GM19372 (cell line): ENCODE measurements around the gene AREL1.

Experiments
- ATAC-seq: cut with Tn5 transposase; IDR thresholded peaks from one replicate; pipeline ENCODE4 v1.9.1; 2021; ENCODE audit warnings: mild to moderate bottlenecking, low read depth, moderate library complexity; ENCODE audit not compliant: unreplicated experiment

The AREL1 gene

GRCh38 chr14:74641601-74642391 lies 71.1 kb downstream of the AREL1 start:
- no peak for ATAC-seq

DNA sequence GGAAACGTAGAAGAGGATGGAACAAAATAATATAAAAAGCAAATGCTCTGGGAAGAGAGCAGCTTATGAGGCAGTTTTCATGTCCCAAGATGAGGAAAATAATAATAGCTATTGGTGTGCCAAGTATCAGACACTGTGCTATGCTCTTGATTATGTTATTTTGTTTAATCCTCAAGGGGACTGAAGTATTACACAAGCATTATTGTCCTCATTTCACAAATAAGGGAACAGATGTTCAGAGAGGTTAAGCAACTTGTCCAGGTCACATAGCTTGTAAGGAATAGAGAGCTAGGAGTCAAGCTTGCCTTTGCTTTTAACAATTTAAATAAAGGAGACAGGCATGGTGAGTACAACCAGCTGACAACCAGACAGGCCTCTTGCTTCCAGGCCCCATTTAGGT lies 73.9 kb downstream of the AREL1 start:
- no peak for ATAC-seq

- no peak for ATAC-seq
Observed at GRCh38 chr14:74638066-74638465, 74.8 kb downstream of the AREL1 start.

- no peak for ATAC-seq
Observed at GRCh38 chr14:74637178-74637550, 75.7 kb downstream of the AREL1 start.

- ATAC-seq: no peak
Observed at GRCh38 chr14:74636424-74637177, 76.3 kb downstream of the AREL1 start.

DNA sequence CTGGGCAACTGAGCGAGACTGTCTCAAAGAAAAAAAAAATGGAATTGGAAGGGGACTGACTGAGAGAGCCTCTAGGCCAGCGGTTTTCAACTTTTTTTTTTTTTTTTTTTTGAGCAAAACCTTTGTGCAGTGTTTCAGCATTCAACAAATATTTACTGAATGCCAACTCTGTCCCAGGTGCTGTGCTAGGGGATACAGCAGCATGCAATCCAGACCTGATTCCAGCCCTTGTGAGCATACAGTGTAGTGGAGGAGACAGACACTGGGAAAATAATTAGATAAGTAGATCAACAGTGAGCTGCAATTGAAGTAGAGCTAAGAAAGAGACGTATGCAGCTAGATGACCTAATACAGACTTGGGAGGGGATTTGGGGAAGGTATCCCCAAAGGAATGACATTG lies 77.0 kb downstream of the AREL1 start:
- no peak for ATAC-seq

DNA sequence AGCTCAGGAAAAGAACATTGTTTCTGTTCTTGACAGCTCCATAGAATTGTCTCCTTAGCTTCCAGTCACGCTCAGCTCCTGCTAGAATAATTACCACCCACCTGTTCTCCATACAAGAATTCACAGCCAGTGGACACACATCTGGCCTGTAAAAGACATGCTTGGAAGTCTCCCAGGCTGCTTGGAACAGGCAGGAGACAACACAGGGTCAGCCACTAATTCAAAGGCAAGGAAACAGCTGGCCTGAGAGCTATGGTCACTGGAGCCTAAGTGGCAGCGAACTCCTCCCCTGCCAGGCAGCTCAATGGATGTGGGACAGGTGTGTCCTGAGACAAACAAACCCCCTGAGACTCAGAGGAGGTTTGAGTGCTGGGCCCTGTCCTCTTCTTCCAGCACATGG lies 77.9 kb downstream of the AREL1 start:
- no peak for ATAC-seq

- ATAC-seq: no peak
Observed at GRCh38 chr14:74634481-74634880, 78.4 kb downstream of the AREL1 start.

- no peak for ATAC-seq
Observed at GRCh38 chr14:74630881-74631690, 81.8 kb downstream of the AREL1 start.

DNA sequence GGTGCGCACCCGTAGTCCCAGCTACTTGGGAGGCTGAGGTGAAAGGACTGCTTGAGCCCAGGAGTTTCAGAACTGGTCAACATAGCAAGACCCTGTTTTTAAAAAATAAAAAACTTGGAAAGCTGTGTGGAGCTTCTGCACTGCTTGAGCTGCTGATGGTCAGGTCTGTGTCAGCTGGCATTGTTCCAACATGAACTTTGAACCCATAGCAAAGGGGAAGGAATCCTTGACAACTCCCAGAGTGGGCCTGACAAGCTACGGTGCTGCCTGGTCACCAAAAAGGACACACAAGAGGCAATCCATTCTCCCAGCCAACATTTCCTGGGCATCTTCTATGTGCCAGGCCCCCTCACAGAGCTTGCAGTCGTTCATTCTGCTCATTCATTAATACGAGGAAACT lies 84.5 kb downstream of the AREL1 start:
- no peak for ATAC-seq

GRCh38 chr14:74627076-74627475 lies 85.8 kb downstream of the AREL1 start:
- no peak for ATAC-seq

- ATAC-seq: no peak
Observed at GRCh38 chr14:74622257-74622656, 90.6 kb downstream of the AREL1 start.

GRCh38 chr14:74621556-74621955 lies 91.3 kb downstream of the AREL1 start:
- no peak for ATAC-seq

- no peak for ATAC-seq
Observed at GRCh38 chr14:74620923-74621322, 92.0 kb downstream of the AREL1 start.

- no peak for ATAC-seq
Observed at GRCh38 chr14:74620497-74620921, 92.4 kb downstream of the AREL1 start.

DNA sequence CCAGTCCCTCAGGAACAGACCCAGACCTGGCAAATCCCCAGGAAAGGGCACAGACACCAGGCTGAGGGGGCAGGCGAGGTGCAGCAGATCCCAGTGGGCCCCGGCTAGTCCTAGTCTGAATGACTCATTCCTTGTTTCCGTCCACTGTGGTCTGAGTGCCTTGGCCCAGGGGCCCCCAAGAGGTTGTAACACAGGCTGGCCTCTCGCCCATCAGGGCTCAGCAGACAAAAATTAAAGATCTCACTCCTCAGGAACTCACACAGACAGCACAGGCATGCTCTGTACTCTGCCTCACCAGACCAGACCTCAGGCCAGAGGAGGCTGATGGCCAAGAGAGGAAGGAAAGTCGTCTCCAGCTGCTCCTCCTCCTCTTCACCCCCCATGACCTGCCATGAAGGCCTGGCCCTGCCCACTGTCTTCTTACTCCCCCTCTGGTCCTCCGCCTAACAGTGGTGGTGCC lies 93.2 kb downstream of the AREL1 start:
- ATAC-seq: no peak

DNA sequence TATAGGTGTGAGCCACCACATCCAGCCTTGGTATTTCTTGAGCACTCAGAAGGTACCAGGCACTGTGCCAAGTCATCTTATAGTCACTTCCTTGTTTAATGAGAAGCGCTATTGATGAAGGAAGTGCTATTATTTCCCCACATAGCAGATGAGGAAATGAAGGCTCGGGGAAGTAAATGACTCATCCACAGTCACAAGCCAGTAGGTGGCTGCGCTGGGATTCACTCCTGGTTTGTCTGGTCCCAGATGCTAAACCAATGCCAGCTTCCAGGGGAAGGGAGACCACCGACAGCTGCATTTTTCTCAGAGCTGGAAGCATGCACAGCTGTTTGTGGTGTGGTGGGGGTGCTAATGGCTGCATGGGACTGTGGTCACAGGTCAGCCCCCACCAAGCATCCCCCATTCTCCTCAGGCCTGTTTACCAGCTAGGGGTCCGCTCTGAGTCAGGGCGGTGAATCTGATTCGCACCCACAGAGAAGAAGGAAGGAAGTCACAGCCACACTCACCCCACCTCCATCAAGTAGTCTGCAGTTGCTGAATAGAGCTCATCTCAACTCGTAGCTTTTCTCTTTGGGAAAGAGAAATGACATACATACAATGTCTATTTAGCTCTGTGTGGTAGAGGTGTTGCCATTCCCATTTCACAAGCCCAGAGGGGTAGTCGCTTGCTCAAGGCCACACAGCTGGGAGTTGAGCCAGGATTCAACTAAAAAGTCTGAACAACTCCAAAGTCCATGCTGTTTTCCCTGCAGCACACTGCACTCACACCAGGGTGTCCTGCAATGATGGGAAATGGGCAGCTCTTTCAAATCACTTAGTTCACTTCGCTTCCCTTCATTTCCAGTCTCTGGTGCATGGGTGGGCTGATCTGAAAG lies 94.6 kb downstream of the AREL1 start:
- no peak for ATAC-seq

- no peak for ATAC-seq
Observed at GRCh38 chr14:74616996-74617700, 95.7 kb downstream of the AREL1 start.

GRCh38 chr14:74616507-74616906 lies 96.4 kb downstream of the AREL1 start:
- ATAC-seq: no peak
